IMR-90 (cell line): ENCODE data around the gene ADGRV1. TPM values are rescaled to one million over a fixed set of nuclear protein-coding genes. Genes with fewer than 3 reads are reported as not detected.

Experiments used
- ATAC-seq: fragments of 200-7000 bp; cut with Tn5 transposase; 2 replicates; pipeline ENCODE4 v1.9.1; 2020; ENCODE audit warnings: low read depth, mild to moderate bottlenecking, moderate library complexity
- BruUV-seq: library from RNA; stranded (reverse); fragments of 400-500 nt; replicated peaks from 2 replicates; lab custom pipeline; 2021; lab: Mats Ljungman, UMichigan
- CTCF ChIA-PET: fragments of 300-600 bp; formaldehyde crosslinking; extraction: SDS; loops from one replicate; lab custom pipeline; 2021; ENCODE audit warnings: antibody characterized with exemption; lab: Yijun Ruan, JAX
- POLR2A ChIA-PET: fragments of 300-600 bp; sonication (Branson Sonifier 250); formaldehyde crosslinking; loops from one replicate; lab custom pipeline; 2022; ENCODE audit warnings: antibody characterized with exemption; ENCODE audit not compliant: unreplicated experiment; lab: Charles Lee
- DNase-seq: peaks from one replicate; pipeline ENCODE4 v3.0.0; 2013
- H2AFZ ChIP-seq: replicated peaks from 2 replicates; pipeline ENCODE3; 2013; ENCODE audit warnings: low read length, mild to moderate bottlenecking; ENCODE audit not compliant: poor library complexity
- H2AK5ac ChIP-seq: 2 replicates; pipeline ENCODE4 v1.6.1; 2013; ENCODE audit warnings: low read depth, low read length, inconsistent platforms
- H2AK9ac ChIP-seq: replicated peaks from 2 replicates; pipeline ENCODE3; 2013; ENCODE audit warnings: mild to moderate bottlenecking, low read depth, low read length, moderate library complexity; ENCODE audit not compliant: poor library complexity
- H2BK120ac ChIP-seq: 2 replicates; pipeline ENCODE4 v1.6.1; 2013; ENCODE audit warnings: low read depth, low read length, inconsistent platforms
- H2BK15ac ChIP-seq: 3 replicates; pipeline ENCODE4 v1.6.1; 2013; ENCODE audit warnings: low read depth, low read length, inconsistent platforms
- H2BK20ac ChIP-seq: 2 replicates; pipeline ENCODE4 v1.6.1; 2013; ENCODE audit warnings: low read depth, mild to moderate bottlenecking, inconsistent platforms, low read length, moderate library complexity
- H2BK5ac ChIP-seq: 2 replicates; pipeline ENCODE4 v1.6.1; 2013; ENCODE audit warnings: mild to moderate bottlenecking, low read depth, low read length, inconsistent platforms; ENCODE audit not compliant: poor library complexity, severe bottlenecking
- H3K14ac ChIP-seq: replicated peaks from 2 replicates; pipeline ENCODE4 v1.6.1; 2013; ENCODE audit warnings: low read depth, low read length, inconsistent platforms
- H3K18ac ChIP-seq: 2 replicates; pipeline ENCODE4 v1.6.1; 2013; ENCODE audit warnings: low read depth, low read length, control low read depth
- H3K23ac ChIP-seq: 2 replicates; pipeline ENCODE4 v1.6.1; 2013; ENCODE audit warnings: low read depth, low read length, inconsistent platforms
- H3K27ac ChIP-seq: 2 replicates; pipeline ENCODE4 v1.5.1; 2013; ENCODE audit warnings: mild to moderate bottlenecking, control low read depth, low read length; ENCODE audit not compliant: insufficient read depth
- H3K27me3 ChIP-seq: 2 replicates; pipeline ENCODE4 v1.6.1; 2013; ENCODE audit warnings: low read length; ENCODE audit not compliant: control insufficient read depth, insufficient read depth
- H3K36me3 ChIP-seq: 2 replicates; pipeline ENCODE4 v1.6.1; 2013; ENCODE audit warnings: low read length, mixed read lengths; ENCODE audit not compliant: control insufficient read depth, insufficient read depth
- H3K4ac ChIP-seq: 2 replicates; pipeline ENCODE4 v1.6.1; 2013; ENCODE audit warnings: low read depth, low read length, inconsistent platforms
- H3K4me1 ChIP-seq: 2 replicates; pipeline ENCODE4 v1.6.1; 2013; ENCODE audit warnings: low read length, mixed read lengths; ENCODE audit not compliant: control insufficient read depth, insufficient read depth
- H3K4me2 ChIP-seq: 2 replicates; pipeline ENCODE4 v1.6.1; 2013; ENCODE audit warnings: low read depth, mild to moderate bottlenecking, control low read depth, low read length, moderate library complexity
- H3K4me3 ChIP-seq: 2 replicates; pipeline ENCODE4 v1.5.1; 2013; ENCODE audit warnings: low read depth, mild to moderate bottlenecking, control low read depth, low read length, moderate library complexity; ENCODE audit not compliant: insufficient read depth
- H3K56ac ChIP-seq: 2 replicates; pipeline ENCODE4 v1.6.1; 2013; ENCODE audit warnings: low read length, inconsistent platforms; ENCODE audit not compliant: insufficient read depth; ENCODE audit errors: extremely low read depth
- H3K79me1 ChIP-seq, 2 experiments: 2 replicates each; pipeline ENCODE4 v1.6.1; 2013; ENCODE audit warnings: low read length in 2 of 2, inconsistent platforms in 1 of 2, low read depth in 1 of 2
- H3K9ac ChIP-seq: 2 replicates; pipeline ENCODE4 v1.6.1; 2013; ENCODE audit warnings: low read depth, low read length, control low read depth
- H3K9me1 ChIP-seq: 2 replicates; pipeline ENCODE4 v1.6.1; 2013; ENCODE audit warnings: low read length, inconsistent platforms; ENCODE audit not compliant: insufficient read depth
- H3K9me3 ChIP-seq: 2 replicates; pipeline ENCODE4 v1.6.1; 2013; ENCODE audit warnings: low read length; ENCODE audit not compliant: control insufficient read depth, insufficient read depth
- H4K20me1 ChIP-seq: 2 replicates; pipeline ENCODE4 v1.6.1; 2013; ENCODE audit warnings: low read length, inconsistent platforms; ENCODE audit not compliant: insufficient read depth
- H4K5ac ChIP-seq: 2 replicates; pipeline ENCODE4 v1.6.1; 2013; ENCODE audit warnings: mild to moderate bottlenecking, low read depth, low read length, control low read depth
- H4K8ac ChIP-seq, 2 experiments: 2 replicates each; pipeline ENCODE4 v1.6.1; 2013; ENCODE audit warnings: low read depth in 2 of 2, low read length in 2 of 2, control low read depth in 1 of 2, inconsistent platforms in 1 of 2
- H4K91ac ChIP-seq: 2 replicates; pipeline ENCODE4 v1.6.1; 2013; ENCODE audit warnings: low read depth, low read length, inconsistent platforms; ENCODE audit not compliant: insufficient read depth
- BHLHE40 ChIP-seq: fragments of 150-350 bp; IDR thresholded peaks from 2 replicates; pipeline ENCODE4 v1.6.1; 2016; ENCODE audit warnings: mild to moderate bottlenecking, low read depth, low read length
- CHD1 ChIP-seq: IDR thresholded peaks from 2 replicates; pipeline ENCODE4 v1.6.1; 2012; ENCODE audit warnings: low read depth, low read length, improper control_type of control experiment
- FOS ChIP-seq: fragments of 150-350 bp; IDR thresholded peaks from 2 replicates; pipeline ENCODE4 v1.6.1; 2016; ENCODE audit warnings: low read depth, low read length
- MAFK ChIP-seq: IDR thresholded peaks from 2 replicates; pipeline ENCODE4 v1.6.1; 2012; ENCODE audit warnings: low read depth, low read length, improper control_type of control experiment
- MAZ ChIP-seq: IDR thresholded peaks from 2 replicates; pipeline ENCODE4 v1.6.1; 2012; ENCODE audit warnings: low read depth, mild to moderate bottlenecking, low read length, improper control_type of control experiment, moderate library complexity, borderline replicate concordance
- MXI1 ChIP-seq: IDR thresholded peaks from 2 replicates; pipeline ENCODE4 v1.6.1; 2012; ENCODE audit warnings: low read depth, mild to moderate bottlenecking, low read length, moderate library complexity, borderline replicate concordance
- NFE2L2 ChIP-seq: fragments of 150-350 bp; IDR thresholded peaks from 2 replicates; pipeline ENCODE4 v1.6.1; 2016; ENCODE audit warnings: low read depth, mild to moderate bottlenecking, low read length
- POLR2A ChIP-seq: IDR thresholded peaks from 2 replicates; pipeline ENCODE4 v1.6.1; 2012; ENCODE audit warnings: mild to moderate bottlenecking, low read depth, low read length
- RAD21 ChIP-seq: IDR thresholded peaks from 2 replicates; pipeline ENCODE4 v1.6.1; 2012; ENCODE audit warnings: low read length, improper control_type of control experiment
- RCOR1 ChIP-seq: IDR thresholded peaks from 2 replicates; pipeline ENCODE4 v1.6.1; 2012; ENCODE audit warnings: mild to moderate bottlenecking, low read length, improper control_type of control experiment; ENCODE audit not compliant: insufficient replicate concordance
- RFX5 ChIP-seq: IDR thresholded peaks from 2 replicates; pipeline ENCODE4 v1.8.0; 2012; ENCODE audit warnings: low read depth, mild to moderate bottlenecking, low read length, moderate library complexity
- SMC3 ChIP-seq: fragments of 150-350 bp; IDR thresholded peaks from 2 replicates; pipeline ENCODE4 v1.6.1; 2016; ENCODE audit warnings: low read depth, mild to moderate bottlenecking, antibody characterized with exemption, low read length, moderate library complexity
- WGBS, 2 experiments: methylation state at CpG; one replicate each; pipeline versions ENCODE4 v1.1.5 to v1.1.7; 2013; ENCODE audit warnings: missing lambda C conversion rate in 2 of 2; ENCODE audit not compliant: insufficient read length in 1 of 2; ENCODE audit errors: extremely low coverage in 2 of 2; 5-methylcytosine and 5-hydroxymethylcytosine counted together
- dilution Hi-C: fragments of 300-500 bp; cut with HindIII; formaldehyde crosslinking; loops from one replicate; pipeline ENCODE4 v1.14.3; 2018; ENCODE audit warnings: low sequenced_read_pairs; ENCODE audit not compliant: unreplicated experiment
- in situ Hi-C: fragments of 300-500 bp; cut with MboI; formaldehyde crosslinking; loops from 3 replicates; pipeline ENCODE4 v1.14.3; 2019; ENCODE audit warnings: low sequenced_read_pairs, inconsistent platforms, mixed read lengths
- intact Hi-C: fragments of 100-400 bp; cut with micrococcal nuclease; formaldehyde crosslinking; loops from 2 replicates; pipeline ENCODE4 v1.10.0; 2022
- polyA plus RNA-seq, 3 experiments: library from polyadenylated mRNA; depleted of rRNA; stranded (reverse); fragments of >200 nt; gene quantifications; 2 replicates each; pipeline ENCODE4 v1.2.3, GENCODE V29; 2012; ENCODE audit warnings: low replicate concordance in 1 of 3
- total RNA-seq: library from RNA; depleted of rRNA; stranded (reverse); fragments of >200 nt; gene quantifications from 2 replicates; pipeline ENCODE4 v1.2.3, GENCODE V29; 2012
- TF ChIP-seq, protein P1 (sequence below): fragments of 150-350 bp; IDR thresholded peaks from 2 replicates; pipeline ENCODE4 v1.6.1; 2017; ENCODE audit warnings: mild to moderate bottlenecking, antibody characterized with exemption, low read length, low read depth
- TF ChIP-seq, protein P2 (sequence below): conservative IDR thresholded peaks from 2 replicates; pipeline ENCODE4 v1.5.1; 2012; ENCODE audit warnings: mild to moderate bottlenecking, low read depth, low read length, improper control_type of control experiment

The ADGRV1 gene
- total and polyA plus RNA-seq, 2 of the 4 experiments (the other 2 are of a cell fraction) = under 0.01 TPM; not detected in 1

DNA sequence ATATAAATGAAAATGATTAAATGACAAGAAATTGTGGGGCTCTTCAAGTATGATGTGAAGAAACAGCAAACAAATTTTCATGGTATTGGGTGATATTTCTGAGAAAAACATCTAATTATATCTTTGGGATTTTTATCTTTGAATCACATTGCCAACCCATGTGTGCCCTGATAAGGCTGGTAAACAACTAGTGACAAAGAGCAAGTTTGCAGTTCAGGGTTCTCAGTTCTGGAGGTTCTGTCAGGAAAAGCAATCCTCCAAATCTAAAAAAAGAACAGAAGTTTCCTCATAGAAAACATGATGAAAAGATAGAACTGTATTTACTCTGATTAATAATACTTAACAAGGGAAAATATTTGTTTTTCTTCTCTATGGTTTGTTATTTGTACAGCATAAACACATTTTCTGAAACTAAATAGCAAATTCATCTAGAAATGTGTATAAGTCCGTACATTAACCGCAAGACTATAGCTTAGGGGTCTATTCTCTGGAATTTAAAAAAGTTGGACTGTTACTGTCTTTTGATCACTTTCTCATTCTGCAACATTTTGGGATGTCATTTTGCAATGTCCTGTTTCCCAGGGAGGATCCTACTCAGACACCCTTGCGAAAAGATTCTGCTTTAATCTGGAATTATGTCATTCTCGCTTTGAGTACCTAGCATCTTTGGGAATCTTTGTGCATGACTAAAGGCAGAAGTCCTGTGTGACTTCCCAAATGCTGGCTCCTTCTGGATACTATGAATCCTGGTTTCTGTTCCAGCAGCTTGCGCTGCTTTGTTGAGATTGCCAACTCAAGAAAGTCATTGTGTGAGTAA is 308.5 kb downstream of the ADGRV1 start:
- ChIA-PET CTCF (interaction anchor here (1.1 to 3.4 kb wide), 2 partner anchors 551 to 554 kb away, joined by 3 to 21 read pairs; no protein-coding TSS in a partner anchor), POLR2A (no interaction called here)
- Histone ChIP-seq H3K14ac (no peak overlapping the region), H4K8ac (no peak overlapping the region), H4K5ac (no peak overlapping the region), H3K4me1 (no peaks in the 10 kb centered on the region; the same call in 1 of the 2 replicates), H3K27me3 (no peaks in the 10 kb centered on the region), H3K18ac (no peak overlapping the region), H3K56ac (no peak overlapping the region), H2AK9ac (no peak overlapping the region), H3K9me1 (no peaks in the 10 kb centered on the region), H3K4ac (no peak overlapping the region), H3K4me3 (no peak overlapping the region), H2AFZ (no peak overlapping the region), H2AK5ac (no peak overlapping the region), H3K23ac (no peak overlapping the region), H3K36me3 (no peaks in the 10 kb centered on the region), H3K79me1 (no peaks in the 10 kb centered on the region), H3K27ac (no peak overlapping the region), H4K20me1 (no peaks in the 10 kb centered on the region), H2BK5ac (no peak overlapping the region), H2BK15ac (no peak overlapping the region), H3K4me2 (no peak overlapping the region), H4K91ac (no peak overlapping the region), H3K9ac (no peak overlapping the region), H2BK120ac (no peak overlapping the region), H2BK20ac (no peak overlapping the region), H3K9me3 (no peaks in the 10 kb centered on the region)
- in situ Hi-C loops = loop anchor here (5.0 kb wide), 2 partner anchors 230 to 550 kb away; no protein-coding TSS in a partner anchor
- BruUV-seq = no TSS peak
- TF ChIP-seq, protein P1, sequence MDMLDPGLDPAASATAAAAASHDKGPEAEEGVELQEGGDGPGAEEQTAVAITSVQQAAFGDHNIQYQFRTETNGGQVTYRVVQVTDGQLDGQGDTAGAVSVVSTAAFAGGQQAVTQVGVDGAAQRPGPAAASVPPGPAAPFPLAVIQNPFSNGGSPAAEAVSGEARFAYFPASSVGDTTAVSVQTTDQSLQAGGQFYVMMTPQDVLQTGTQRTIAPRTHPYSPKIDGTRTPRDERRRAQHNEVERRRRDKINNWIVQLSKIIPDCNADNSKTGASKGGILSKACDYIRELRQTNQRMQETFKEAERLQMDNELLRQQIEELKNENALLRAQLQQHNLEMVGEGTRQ = no peak
- no peak for TF ChIP-seq CHD1
- TF ChIP-seq BHLHE40 = no peak
- TF ChIP-seq POLR2A = no peak
- TF ChIP-seq RFX5 = no peak
- no peak for TF ChIP-seq RAD21
- TF ChIP-seq MAFK = no peak
- TF ChIP-seq RCOR1 = no peak
- TF ChIP-seq MAZ = no peak
- no peak for TF ChIP-seq FOS
- no peak for TF ChIP-seq SMC3
- TF ChIP-seq MXI1 = no peak
- TF ChIP-seq NFE2L2 = no peak
- TF ChIP-seq, protein P2, sequence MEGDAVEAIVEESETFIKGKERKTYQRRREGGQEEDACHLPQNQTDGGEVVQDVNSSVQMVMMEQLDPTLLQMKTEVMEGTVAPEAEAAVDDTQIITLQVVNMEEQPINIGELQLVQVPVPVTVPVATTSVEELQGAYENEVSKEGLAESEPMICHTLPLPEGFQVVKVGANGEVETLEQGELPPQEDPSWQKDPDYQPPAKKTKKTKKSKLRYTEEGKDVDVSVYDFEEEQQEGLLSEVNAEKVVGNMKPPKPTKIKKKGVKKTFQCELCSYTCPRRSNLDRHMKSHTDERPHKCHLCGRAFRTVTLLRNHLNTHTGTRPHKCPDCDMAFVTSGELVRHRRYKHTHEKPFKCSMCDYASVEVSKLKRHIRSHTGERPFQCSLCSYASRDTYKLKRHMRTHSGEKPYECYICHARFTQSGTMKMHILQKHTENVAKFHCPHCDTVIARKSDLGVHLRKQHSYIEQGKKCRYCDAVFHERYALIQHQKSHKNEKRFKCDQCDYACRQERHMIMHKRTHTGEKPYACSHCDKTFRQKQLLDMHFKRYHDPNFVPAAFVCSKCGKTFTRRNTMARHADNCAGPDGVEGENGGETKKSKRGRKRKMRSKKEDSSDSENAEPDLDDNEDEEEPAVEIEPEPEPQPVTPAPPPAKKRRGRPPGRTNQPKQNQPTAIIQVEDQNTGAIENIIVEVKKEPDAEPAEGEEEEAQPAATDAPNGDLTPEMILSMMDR = no peak
- no peak for ATAC-seq
- peak; percentile 8 for DNase-seq
- intact Hi-C loops = loop anchor here (1.0 to 5.0 kb wide), 4 partner anchors 66 to 552 kb away; partner anchors contain the start of gene ARRDC3
- dilution Hi-C loops = loop anchor here (25.0 kb wide), 1 partner anchor 545 kb away; no protein-coding TSS in a partner anchor
- WGBS, 2 experiments = no CpG with 5 or more reads among the region's 5 CpGs
